ENCODE results near the gene ZBTB46.

The ZBTB46 gene

DNA sequence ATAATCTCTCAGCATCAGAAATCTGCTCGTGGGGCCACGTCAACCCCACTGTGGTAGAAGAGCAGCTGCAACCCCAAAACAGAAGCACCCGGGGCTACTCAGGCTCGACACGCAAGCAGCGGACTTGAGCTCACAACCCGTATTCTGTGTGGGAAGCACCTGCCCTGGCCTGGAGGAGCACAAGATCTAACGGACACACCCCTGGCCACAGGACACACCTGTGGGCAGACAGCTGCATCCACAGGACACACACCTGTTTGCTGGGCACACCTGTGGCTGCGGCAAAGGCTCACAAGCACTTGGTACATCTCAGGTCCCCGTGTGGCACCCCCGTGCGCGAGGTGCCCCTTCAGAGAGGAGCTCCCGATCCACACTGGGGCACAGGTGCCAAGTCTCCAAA is 36.5 kb downstream of the ZBTB46 start:
- Histone ChIP-seq H3K4me1 (ENCODE audit: low read length) (no peaks in the 10 kb centered on the region), H3K27ac (ENCODE audit: low read length) (no peak overlapping the region), H3K9ac (ENCODE audit: low read length) (no peak overlapping the region), H3K4me3 (ENCODE audit: low read length) (no peak overlapping the region), H2AFZ (ENCODE audit: low read depth, low read length) (no peak overlapping the region), H3K4me2 (ENCODE audit: low read length) (0 out of 2 replicates have a peak overlapping the region, but pooled peaks have one; percentile 7), H3K27me3 (ENCODE audit: low read depth, low read length) (peaks cover 19% of the 10 kb centered on the region), H3K9me3 (ENCODE audit: insufficient read depth, low read length) (no peaks in the 10 kb centered on the region), H3K36me3 (replicated peaks; ENCODE audit: low read depth, low read length) (no peaks in the 10 kb centered on the region), H4K20me1 (ENCODE audit: insufficient read depth, low read length) (no peaks in the 10 kb centered on the region), H3K79me2 (ENCODE audit: low read length) (no peaks in the 10 kb centered on the region)
- no peak for TF ChIP-seq EZH2phosphoT487 (IDR thresholded peaks at IDR 0.05; ENCODE audit: low read depth)
- TF ChIP-seq, protein P1, sequence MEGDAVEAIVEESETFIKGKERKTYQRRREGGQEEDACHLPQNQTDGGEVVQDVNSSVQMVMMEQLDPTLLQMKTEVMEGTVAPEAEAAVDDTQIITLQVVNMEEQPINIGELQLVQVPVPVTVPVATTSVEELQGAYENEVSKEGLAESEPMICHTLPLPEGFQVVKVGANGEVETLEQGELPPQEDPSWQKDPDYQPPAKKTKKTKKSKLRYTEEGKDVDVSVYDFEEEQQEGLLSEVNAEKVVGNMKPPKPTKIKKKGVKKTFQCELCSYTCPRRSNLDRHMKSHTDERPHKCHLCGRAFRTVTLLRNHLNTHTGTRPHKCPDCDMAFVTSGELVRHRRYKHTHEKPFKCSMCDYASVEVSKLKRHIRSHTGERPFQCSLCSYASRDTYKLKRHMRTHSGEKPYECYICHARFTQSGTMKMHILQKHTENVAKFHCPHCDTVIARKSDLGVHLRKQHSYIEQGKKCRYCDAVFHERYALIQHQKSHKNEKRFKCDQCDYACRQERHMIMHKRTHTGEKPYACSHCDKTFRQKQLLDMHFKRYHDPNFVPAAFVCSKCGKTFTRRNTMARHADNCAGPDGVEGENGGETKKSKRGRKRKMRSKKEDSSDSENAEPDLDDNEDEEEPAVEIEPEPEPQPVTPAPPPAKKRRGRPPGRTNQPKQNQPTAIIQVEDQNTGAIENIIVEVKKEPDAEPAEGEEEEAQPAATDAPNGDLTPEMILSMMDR (IDR thresholded peaks at IDR 0.05; ENCODE audit: low read depth, low read length), result no peak

DNA sequence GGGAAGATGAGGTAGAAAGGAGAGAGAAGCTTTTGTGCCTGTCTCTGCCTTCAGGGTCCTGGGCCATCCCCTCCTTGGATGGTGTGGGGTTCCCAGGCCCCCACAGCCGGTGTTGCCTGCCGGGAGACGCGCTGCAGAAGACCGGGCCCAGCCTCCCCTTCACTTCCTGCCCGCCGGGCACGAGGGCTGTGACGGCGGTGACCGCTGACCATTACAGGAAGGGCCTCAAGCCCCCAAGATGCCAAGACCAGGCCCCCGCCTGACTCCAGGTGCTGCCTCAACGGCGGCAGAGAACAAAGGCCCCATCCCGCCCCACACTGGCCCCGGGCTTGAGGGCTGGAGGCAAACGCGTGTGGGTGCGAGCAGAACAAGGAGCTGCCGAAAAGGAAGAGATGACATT is 38.2 kb downstream of the ZBTB46 start:
- H3K4me3 ChIP-seq (ENCODE audit: low read length), result no peak overlapping the region
- no peak overlapping the region for H3K4me2 ChIP-seq (ENCODE audit: low read length)
- no peak overlapping the region for H3K9ac ChIP-seq (ENCODE audit: low read length)
- no peak overlapping the region for H2AFZ ChIP-seq (ENCODE audit: low read depth, low read length)
- H3K4me1 ChIP-seq (ENCODE audit: low read length), result no peaks in the 10 kb centered on the region
- no peak overlapping the region for H3K27ac ChIP-seq (ENCODE audit: low read length)
- no peaks in the 10 kb centered on the region for H3K79me2 ChIP-seq (ENCODE audit: low read length)
- no peaks in the 10 kb centered on the region for H3K9me3 ChIP-seq (ENCODE audit: insufficient read depth, low read length)
- no peaks in the 10 kb centered on the region for H3K36me3 ChIP-seq (replicated peaks; ENCODE audit: low read depth, low read length)
- H3K27me3 ChIP-seq (ENCODE audit: low read depth, low read length), result peaks cover 19% of the 10 kb centered on the region
- TF ChIP-seq, protein P1 (IDR thresholded peaks at IDR 0.05; ENCODE audit: low read depth, low read length), result no peak
- no peak for TF ChIP-seq EZH2phosphoT487 (IDR thresholded peaks at IDR 0.05; ENCODE audit: low read depth)
- H4K20me1 ChIP-seq (ENCODE audit: insufficient read depth, low read length), result no peaks in the 10 kb centered on the region

DNA sequence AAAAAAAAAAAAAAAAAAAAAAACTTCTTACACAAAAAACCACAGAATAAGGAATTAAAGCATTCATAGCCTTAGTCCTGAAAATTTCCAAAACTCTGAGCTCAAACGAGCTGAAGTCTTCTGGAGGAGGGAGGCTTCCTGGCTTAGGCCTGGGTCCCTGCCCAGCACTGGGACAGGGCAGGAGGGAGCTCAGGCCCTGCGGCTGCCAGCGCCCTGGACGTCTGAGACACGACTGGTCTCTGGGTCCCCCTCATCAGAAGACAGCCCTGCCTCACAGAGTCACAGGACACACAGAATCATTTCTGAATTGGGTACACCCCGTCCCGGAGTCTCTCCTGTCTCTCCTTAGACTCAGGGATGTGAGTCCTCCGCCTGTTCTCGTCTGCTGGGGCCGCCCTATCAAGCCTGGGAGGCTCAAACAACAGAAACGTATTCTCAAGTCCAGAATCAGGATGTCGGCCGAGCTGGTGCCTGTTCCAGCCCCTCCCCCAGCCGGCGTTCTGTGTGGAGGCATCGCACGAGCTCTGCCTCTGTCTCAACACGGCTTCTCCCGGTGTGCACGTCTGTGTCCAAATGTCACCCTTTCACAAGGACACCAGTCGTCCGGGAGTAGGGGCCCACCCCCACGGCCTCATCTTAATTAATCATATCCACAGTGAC is 39.4 kb downstream of the ZBTB46 start:
- no peak overlapping the region for H3K4me3 ChIP-seq (ENCODE audit: low read length)
- peaks cover 19% of the 10 kb centered on the region for H3K27me3 ChIP-seq (ENCODE audit: low read depth, low read length)
- no peaks in the 10 kb centered on the region for H4K20me1 ChIP-seq (ENCODE audit: insufficient read depth, low read length)
- H3K9me3 ChIP-seq (ENCODE audit: insufficient read depth, low read length), result no peaks in the 10 kb centered on the region
- H3K27ac ChIP-seq (ENCODE audit: low read length), result no peak overlapping the region
- H3K79me2 ChIP-seq (ENCODE audit: low read length), result no peaks in the 10 kb centered on the region
- H2AFZ ChIP-seq (ENCODE audit: low read depth, low read length), result no peak overlapping the region
- no peaks in the 10 kb centered on the region for H3K4me1 ChIP-seq (ENCODE audit: low read length)
- H3K4me2 ChIP-seq (ENCODE audit: low read length), result no peak overlapping the region
- no peaks in the 10 kb centered on the region for H3K36me3 ChIP-seq (replicated peaks; ENCODE audit: low read depth, low read length)
- no peak overlapping the region for H3K9ac ChIP-seq (ENCODE audit: low read length)
- TF ChIP-seq, protein P1 (IDR thresholded peaks at IDR 0.05; ENCODE audit: low read depth, low read length), result no peak

DNA sequence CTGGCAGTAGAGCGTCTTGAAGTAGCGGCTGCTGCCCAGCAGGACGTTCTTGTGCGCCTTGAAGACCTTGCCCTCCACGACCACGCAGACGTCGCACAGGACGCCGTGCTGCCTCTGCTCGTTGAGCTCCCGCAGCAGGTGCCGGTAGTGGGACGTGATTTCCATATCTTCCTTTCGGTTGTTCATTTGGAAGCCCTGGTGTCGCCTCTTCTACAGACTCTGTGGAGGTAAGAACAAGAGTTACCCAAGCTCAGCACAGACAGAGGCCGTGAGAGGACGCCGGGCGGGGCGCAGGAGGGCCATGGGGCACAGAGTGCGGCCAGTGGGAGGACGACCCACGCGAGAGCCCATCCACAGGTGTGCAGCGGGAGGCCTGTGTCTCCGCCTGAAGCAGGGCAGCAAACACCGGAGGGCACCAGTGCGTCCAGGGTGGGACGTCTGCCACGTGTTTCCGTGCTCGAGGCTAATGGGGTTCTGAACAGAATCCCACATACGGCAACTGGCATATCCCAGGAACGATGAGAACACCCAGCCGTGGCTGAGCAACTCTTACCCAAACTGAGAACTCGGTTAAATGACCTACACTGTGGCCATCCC is 40.4 kb downstream of the ZBTB46 start:
- Histone ChIP-seq H3K9me3 (ENCODE audit: insufficient read depth, low read length) (no peaks in the 10 kb centered on the region), H3K27me3 (ENCODE audit: low read depth, low read length) (peaks cover 17% of the 10 kb centered on the region), H4K20me1 (ENCODE audit: insufficient read depth, low read length) (no peaks in the 10 kb centered on the region), H2AFZ (ENCODE audit: low read depth, low read length) (no peak overlapping the region), H3K4me2 (ENCODE audit: low read length) (no peak overlapping the region), H3K4me1 (ENCODE audit: low read length) (peaks cover 3% of the 10 kb centered on the region; the same call in 1 of the 2 replicates), H3K79me2 (ENCODE audit: low read length) (no peaks in the 10 kb centered on the region), H3K4me3 (ENCODE audit: low read length) (no peak overlapping the region), H3K9ac (ENCODE audit: low read length) (no peak overlapping the region), H3K27ac (ENCODE audit: low read length) (no peak overlapping the region), H3K36me3 (replicated peaks; ENCODE audit: low read depth, low read length) (no peaks in the 10 kb centered on the region)
- TF ChIP-seq, protein P1 (IDR thresholded peaks at IDR 0.05; ENCODE audit: low read depth, low read length), result no peak
- TF ChIP-seq EZH2phosphoT487 (IDR thresholded peaks at IDR 0.05; ENCODE audit: low read depth), result no peak
